Neuronal stem cell (in vitro differentiated cells): Measurements from ENCODE around the gene FBXL19.

ENCODE experiments used
- DNase-seq: peaks from one replicate; pipeline ENCODE4 v3.0.0-alpha.2; 2013; ENCODE audit warnings: low spot score
- H2AFZ ChIP-seq: one replicate; pipeline ENCODE4 v1.6.1; 2013; ENCODE audit warnings: mild to moderate bottlenecking, low read length, inconsistent platforms
- H2AK5ac ChIP-seq: 2 replicates; pipeline ENCODE4 v1.6.1; 2013; ENCODE audit warnings: low read depth, mild to moderate bottlenecking, inconsistent platforms, low read length, moderate library complexity, mixed read lengths
- H2BK120ac ChIP-seq: 2 replicates; pipeline ENCODE4 v1.6.1; 2013; ENCODE audit warnings: low read depth, mild to moderate bottlenecking, inconsistent platforms, low read length, moderate library complexity, mixed read lengths
- H2BK12ac ChIP-seq: one replicate; pipeline ENCODE4 v1.6.1; 2013; ENCODE audit warnings: low read length, inconsistent platforms
- H2BK15ac ChIP-seq: 2 replicates; pipeline ENCODE4 v1.6.1; 2013; ENCODE audit warnings: mild to moderate bottlenecking, low read length, inconsistent platforms, mixed read lengths
- H2BK5ac ChIP-seq: one replicate; pipeline ENCODE4 v1.6.1; 2013; ENCODE audit warnings: inconsistent platforms, mild to moderate bottlenecking, low read length, moderate library complexity
- H3K14ac ChIP-seq: one replicate; pipeline ENCODE4 v1.6.1; 2013; ENCODE audit warnings: low read length, inconsistent platforms
- H3K18ac ChIP-seq: 2 replicates; pipeline ENCODE4 v1.6.1; 2013; ENCODE audit warnings: low read length, inconsistent platforms
- H3K23ac ChIP-seq: 2 replicates; pipeline ENCODE4 v1.6.1; 2013; ENCODE audit warnings: low read depth, mild to moderate bottlenecking, mixed read lengths, low read length, inconsistent platforms; ENCODE audit not compliant: poor library complexity
- H3K27ac ChIP-seq: replicated peaks from 3 replicates; pipeline ENCODE4 v1.5.1; 2013; ENCODE audit warnings: low read length, inconsistent platforms
- H3K27me3 ChIP-seq, 3 experiments: 2 replicates each; pipeline ENCODE4 v1.6.1; 2013; ENCODE audit warnings: low read length in 3 of 3, mild to moderate bottlenecking in 2 of 3, inconsistent platforms in 1 of 3, low read depth in 1 of 3, mixed read lengths in 1 of 3, moderate library complexity in 1 of 3; ENCODE audit not compliant: control insufficient read depth in 3 of 3, insufficient read depth in 3 of 3
- H3K36me3 ChIP-seq, 2 donors: replicated peaks in 1 of 2; 2 replicates each; pipeline ENCODE4 v1.6.1; 2013; ENCODE audit warnings: low read length in 2 of 2; ENCODE audit not compliant: control insufficient read depth in 2 of 2, insufficient read depth in 2 of 2
- H3K4ac ChIP-seq: 2 replicates; pipeline ENCODE4 v1.6.1; 2013; ENCODE audit warnings: inconsistent platforms, mild to moderate bottlenecking, low read length, moderate library complexity
- H3K4me1 ChIP-seq, 2 donors: 1 replicate in 1 of 2; 2 replicates in 1 of 2; pipeline ENCODE4 v1.6.1; 2013; ENCODE audit warnings: low read length in 2 of 2, low read depth in 1 of 2; ENCODE audit not compliant: control insufficient read depth in 2 of 2, insufficient read depth in 1 of 2
- H3K4me2 ChIP-seq: one replicate; pipeline ENCODE4 v1.6.1; 2013; ENCODE audit warnings: mild to moderate bottlenecking, low read length, inconsistent platforms; ENCODE audit not compliant: insufficient read depth, poor library complexity, severe bottlenecking
- H3K4me3 ChIP-seq, 2 donors: 2 replicates each; pipeline ENCODE4 v1.5.1; 2013; ENCODE audit warnings: low read length in 2 of 2, mild to moderate bottlenecking in 2 of 2, inconsistent platforms in 1 of 2, moderate library complexity in 1 of 2
- H3K79me1 ChIP-seq: one replicate; pipeline ENCODE4 v1.6.1; 2013; ENCODE audit warnings: low read depth, mild to moderate bottlenecking, inconsistent platforms, low read length, moderate library complexity
- H3K9ac ChIP-seq: one replicate; pipeline ENCODE4 v1.6.1; 2013; ENCODE audit warnings: mild to moderate bottlenecking, low read depth, low read length, inconsistent platforms; ENCODE audit not compliant: poor library complexity
- H3K9me3 ChIP-seq, 2 donors: replicated peaks in 1 of 2; 2 replicates each; pipeline versions ENCODE3 to v1.6.1; 2013; ENCODE audit warnings: low read length in 2 of 2, mild to moderate bottlenecking in 2 of 2, inconsistent platforms in 1 of 2, low read depth in 1 of 2, mixed read lengths in 1 of 2, moderate library complexity in 1 of 2; ENCODE audit not compliant: control insufficient read depth in 2 of 2, insufficient read depth in 1 of 2
- H4K8ac ChIP-seq: one replicate; pipeline ENCODE4 v1.6.1; 2013; ENCODE audit warnings: low read depth, mild to moderate bottlenecking, inconsistent platforms, low read length, moderate library complexity
- H4K91ac ChIP-seq: one replicate; pipeline ENCODE4 v1.6.1; 2013; ENCODE audit warnings: low read length, low read depth, mild to moderate bottlenecking, inconsistent platforms; ENCODE audit not compliant: poor library complexity
- WGBS, 2 donors: extraction: QIAGEN DNeasy Blood & Tissue Kit; methylation state at CpG; one replicate each; pipeline ENCODE4 v1.1.7; 2013; ENCODE audit warnings: missing lambda C conversion rate in 2 of 2, mixed read lengths in 1 of 2; ENCODE audit not compliant: insufficient read length in 2 of 2, insufficient replicate concordance in 1 of 2; ENCODE audit errors: extremely low coverage in 2 of 2; 5-methylcytosine and 5-hydroxymethylcytosine counted together

Gene FBXL19

DNA sequence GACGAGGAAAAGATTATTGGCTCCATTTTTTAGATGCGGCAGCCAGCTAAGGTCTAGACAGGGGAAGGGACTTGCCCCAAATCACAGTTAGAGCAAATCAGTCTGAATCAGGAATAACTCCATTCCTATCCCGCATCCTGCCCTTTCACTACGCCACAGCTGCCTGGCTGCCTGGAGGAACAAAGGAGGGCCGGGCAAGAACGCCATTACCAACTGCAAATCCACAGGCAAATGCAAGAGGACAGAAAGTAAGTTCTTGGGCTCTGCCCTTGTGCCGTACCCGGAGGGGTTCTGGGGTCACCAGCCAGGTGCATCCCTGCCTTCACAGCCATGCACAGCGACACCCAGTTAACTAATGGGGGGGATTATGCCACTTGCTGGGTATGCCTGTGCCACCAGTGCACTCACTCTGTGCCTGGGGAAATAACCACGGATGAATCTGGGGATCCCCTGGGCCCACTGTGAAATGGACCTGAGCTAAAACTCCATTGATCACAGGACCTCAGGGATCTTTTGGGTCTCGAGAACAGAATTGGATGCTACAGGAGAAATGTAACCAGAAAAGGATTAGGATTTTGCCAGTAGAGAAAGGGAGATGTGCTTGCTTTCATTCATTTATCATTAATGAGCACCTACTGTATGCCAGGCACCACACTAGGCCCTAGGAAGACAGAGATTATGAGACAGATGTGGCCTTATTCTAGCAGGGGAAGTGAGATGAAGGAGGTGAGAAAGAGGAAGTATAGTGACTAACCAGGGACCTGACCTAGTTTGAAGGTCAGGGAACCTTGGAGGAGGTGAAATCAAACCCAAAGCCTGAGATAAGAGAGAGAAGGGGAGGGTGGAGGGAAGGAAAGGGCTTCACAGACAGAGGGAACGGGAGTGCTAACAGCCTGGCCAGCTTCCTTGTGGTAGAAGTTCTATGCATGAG, 47.2 kb upstream of the FBXL19 start:
- no CpG with 5 or more reads among the region's 12 CpGs for WGBS, 2 donors
- no peak for DNase-seq
- Histone ChIP-seq H3K4me2 (peak overlapping the region; percentile 85), H3K14ac (no peak overlapping the region), H3K18ac (peak overlapping the region; percentile 62), H3K79me1 (no peaks in the 10 kb centered on the region), H4K8ac (peak overlapping the region; percentile 78), H3K4me3 (peak overlapping the region; percentile 92 to 94), H3K27me3 (no peaks in the 10 kb centered on the region), H3K4ac (no peak overlapping the region), H3K9me3 (no peaks in the 10 kb centered on the region), H3K23ac (peak overlapping the region; percentile 18), H2BK15ac (no peak overlapping the region), H3K27ac (peak overlapping the region; percentile 67), H3K9ac (peak overlapping the region; percentile 78), H2BK12ac (no peak overlapping the region), H2BK120ac (no peak overlapping the region), H2AK5ac (peak overlapping the region; percentile 33), H3K4me1 (peaks cover 9 to 11% of the 10 kb centered on the region in 2 donors), H4K91ac (no peak overlapping the region), H2BK5ac (no peak overlapping the region), H2AFZ (peak overlapping the region; percentile 65), H3K36me3 (peaks cover 6 to 26% of the 10 kb centered on the region in 2 donors)

GRCh38 chr16:30876867-30877266, 46.5 kb upstream of the FBXL19 start:
- Histone ChIP-seq H3K4me2 (no peak overlapping the region), H3K36me3 (peaks cover 6 to 30% of the 10 kb centered on the region in 2 donors), H3K4me3 (peak overlapping the region in 1 of 2 donors; percentile 92), H2BK12ac (no peak overlapping the region), H3K4me1 (peaks cover 9 to 11% of the 10 kb centered on the region in 2 donors), H3K79me1 (no peaks in the 10 kb centered on the region), H3K27me3 (no peaks in the 10 kb centered on the region), H3K14ac (no peak overlapping the region), H2BK5ac (no peak overlapping the region), H3K9me3 (no peaks in the 10 kb centered on the region), H2AFZ (no peak overlapping the region), H3K18ac (no peak overlapping the region), H3K27ac (peak overlapping the region; percentile 34), H3K9ac (no peak overlapping the region), H2BK15ac (no peak overlapping the region), H4K91ac (no peak overlapping the region), H4K8ac (no peak overlapping the region), H3K23ac (no peak overlapping the region), H2BK120ac (no peak overlapping the region), H3K4ac (no peak overlapping the region), H2AK5ac (peak overlapping the region; percentile 68)
- WGBS, 2 donors, result no CpG with 5 or more reads among the region's 5 CpGs
- no peak for DNase-seq

DNA sequence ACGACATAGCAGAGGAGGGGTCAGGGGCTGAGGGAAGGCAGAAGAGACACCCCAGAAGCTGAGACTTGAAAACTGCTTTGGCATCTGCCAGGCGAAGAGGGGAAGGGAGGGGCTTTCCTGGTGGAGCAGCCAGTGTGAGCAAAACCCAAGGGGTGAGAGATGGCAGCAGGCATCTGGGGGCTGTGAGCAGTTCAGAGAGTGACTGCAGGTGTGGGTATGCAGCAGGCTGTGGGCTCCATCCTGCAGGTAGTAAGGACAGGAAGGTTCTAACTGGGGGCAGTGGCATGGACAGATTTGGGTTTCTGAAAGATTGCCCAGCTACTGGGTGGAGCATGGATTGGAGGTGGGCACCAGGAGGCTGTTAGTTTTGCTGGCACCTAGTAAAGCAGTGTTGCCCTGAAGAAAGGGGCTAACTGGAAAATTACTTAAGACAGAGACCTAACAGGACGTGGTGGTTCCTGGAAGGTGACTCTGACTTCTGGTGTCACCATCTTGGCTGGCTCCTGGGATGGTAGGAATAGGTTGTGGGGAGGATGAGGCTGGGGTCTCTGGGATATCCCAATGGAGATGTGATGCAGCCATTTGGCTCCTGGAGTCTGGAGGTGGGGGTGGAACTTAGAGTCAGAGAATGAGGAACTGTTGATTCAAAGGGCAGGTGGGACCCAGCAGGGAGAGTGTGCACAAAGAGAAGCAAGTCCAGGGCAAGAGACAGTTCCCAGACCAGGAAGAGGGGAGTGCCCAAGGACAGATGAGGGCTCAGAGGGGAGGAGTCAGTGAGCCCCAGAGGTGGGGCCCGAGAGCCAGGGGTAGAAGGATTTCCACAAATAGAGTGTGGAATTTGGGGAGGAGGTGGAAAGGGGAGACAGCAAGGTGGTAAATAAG, 40.7 kb upstream of the FBXL19 start:
- Histone ChIP-seq H4K8ac (no peak overlapping the region), H3K18ac (no peak overlapping the region), H3K9ac (no peak overlapping the region), H3K23ac (no peak overlapping the region), H3K14ac (no peak overlapping the region), H3K27ac (peak overlapping the region; percentile 9), H4K91ac (no peak overlapping the region), H3K4me2 (no peak overlapping the region), H3K4me3 (no peak overlapping the region), H2AFZ (no peak overlapping the region), H2BK5ac (peak overlapping the region; percentile 53), H3K79me1 (peaks cover 1% of the 10 kb centered on the region), H3K4me1 (peaks cover 0 to 3% of the 10 kb centered on the region in 2 donors), H3K27me3 (no peaks in the 10 kb centered on the region), H3K36me3 (peaks cover 25 to 72% of the 10 kb centered on the region in 2 donors), H2AK5ac (no peak overlapping the region), H2BK15ac (no peak overlapping the region), H3K9me3 (no peaks in the 10 kb centered on the region), H3K4ac (no peak overlapping the region), H2BK12ac (no peak overlapping the region), H2BK120ac (no peak overlapping the region)
- no peak for DNase-seq
- WGBS, 2 donors, result no CpG with 5 or more reads among the region's 4 CpGs

GRCh38 chr16:30884760-30885159, 38.6 kb upstream of the FBXL19 start:
- H2AFZ ChIP-seq, result no peak overlapping the region
- H3K27me3 ChIP-seq, result no peaks in the 10 kb centered on the region
- H3K36me3 ChIP-seq, result peaks cover 27 to 82% of the 10 kb centered on the region in 2 donors
- H3K27ac ChIP-seq, result no peak overlapping the region
- H3K9me3 ChIP-seq, result no peaks in the 10 kb centered on the region
- H2AK5ac ChIP-seq, result no peak overlapping the region
- no peak overlapping the region for H2BK120ac ChIP-seq
- no peak for DNase-seq
- peaks cover 1% of the 10 kb centered on the region for H3K79me1 ChIP-seq
- H3K4me1 ChIP-seq, result peaks cover 0 to 3% of the 10 kb centered on the region in 2 donors
- no peak overlapping the region for H4K8ac ChIP-seq
- H3K9ac ChIP-seq, result no peak overlapping the region
- H2BK12ac ChIP-seq, result no peak overlapping the region
- no peak overlapping the region for H3K4ac ChIP-seq
- WGBS, 2 donors, result no CpG with 5 or more reads among the region's 3 CpGs
- no peak overlapping the region for H3K18ac ChIP-seq
- no peak overlapping the region for H4K91ac ChIP-seq
- no peak overlapping the region for H2BK15ac ChIP-seq
- no peak overlapping the region for H3K4me3 ChIP-seq
- H2BK5ac ChIP-seq, result no peak overlapping the region
- H3K4me2 ChIP-seq, result no peak overlapping the region
- no peak overlapping the region for H3K23ac ChIP-seq
- no peak overlapping the region for H3K14ac ChIP-seq
